ENCODE results near the gene GUCY2F.

Gene GUCY2F

GRCh38 chrX:109352066-109352588 is 129.8 kb downstream of the GUCY2F start:
- Histone ChIP-seq H3K9me2 (replicated peaks; ENCODE audit: insufficient read depth, low read length) (no peaks in the 10 kb centered on the region), H3K27me3 (ENCODE audit: low read length) (no peaks in the 10 kb centered on the region), H3K4me3 (ENCODE audit: insufficient read depth, low read length, poor library complexity, severe bottlenecking) (no peak overlapping the region), H3K27ac (ENCODE audit: low read depth, low read length) (no peak overlapping the region), H3K9ac (ENCODE audit: low read length) (no peak overlapping the region), H3F3A (ENCODE audit: insufficient read depth) (no peaks in the 10 kb centered on the region), H3K79me2 (ENCODE audit: insufficient read depth, low read length) (no peaks in the 10 kb centered on the region), H3K4me2 (ENCODE audit: low read depth, low read length, poor library complexity, severe bottlenecking) (no peak overlapping the region), H3K36me3 (ENCODE audit: low read length) (no peaks in the 10 kb centered on the region), H3K9me3 (ENCODE audit: insufficient read depth, low read length) (no peaks in the 10 kb centered on the region), H4K20me1 (ENCODE audit: low read depth, low read length) (no peaks in the 10 kb centered on the region), H2AFZ (ENCODE audit: low read depth, low read length, severe bottlenecking) (no peak overlapping the region)
- TF ChIP-seq CTCF (IDR thresholded peaks at IDR 0.05; ENCODE audit: insufficient read depth, low read length, poor library complexity, severe bottlenecking) (no peak), EZH2phosphoT487 (conservative IDR thresholded peaks at IDR 0.05; ENCODE audit: low read length) (no peak)

- Histone ChIP-seq H3K9ac (ENCODE audit: low read length) (no peak overlapping the region), H3K27me3 (ENCODE audit: low read length) (no peaks in the 10 kb centered on the region), H3K79me2 (ENCODE audit: insufficient read depth, low read length) (no peaks in the 10 kb centered on the region), H3K4me2 (ENCODE audit: low read depth, low read length, poor library complexity, severe bottlenecking) (no peak overlapping the region), H2AFZ (ENCODE audit: low read depth, low read length, severe bottlenecking) (no peak overlapping the region), H3K4me3 (ENCODE audit: insufficient read depth, low read length, poor library complexity, severe bottlenecking) (no peak overlapping the region), H3K9me3 (ENCODE audit: insufficient read depth, low read length) (no peaks in the 10 kb centered on the region), H3K36me3 (ENCODE audit: low read length) (no peaks in the 10 kb centered on the region), H3F3A (ENCODE audit: insufficient read depth) (no peaks in the 10 kb centered on the region), H3K27ac (ENCODE audit: low read depth, low read length) (no peak overlapping the region), H3K9me2 (replicated peaks; ENCODE audit: insufficient read depth, low read length) (no peaks in the 10 kb centered on the region), H4K20me1 (ENCODE audit: low read depth, low read length) (no peaks in the 10 kb centered on the region)
- TF ChIP-seq CTCF (IDR thresholded peaks at IDR 0.05; ENCODE audit: insufficient read depth, low read length, poor library complexity, severe bottlenecking) (no peak), EZH2phosphoT487 (conservative IDR thresholded peaks at IDR 0.05; ENCODE audit: low read length) (no peak)
Observed at GRCh38 chrX:109351557-109351956, 130.3 kb downstream of the GUCY2F start.

GRCh38 chrX:109350551-109350950 is 131.3 kb downstream of the GUCY2F start:
- H2AFZ ChIP-seq (ENCODE audit: low read depth, low read length, severe bottlenecking), result no peak overlapping the region
- no peak overlapping the region for H3K4me2 ChIP-seq (ENCODE audit: low read depth, low read length, poor library complexity, severe bottlenecking)
- no peak for TF ChIP-seq CTCF (IDR thresholded peaks at IDR 0.05; ENCODE audit: insufficient read depth, low read length, poor library complexity, severe bottlenecking)
- TF ChIP-seq EZH2phosphoT487 (conservative IDR thresholded peaks at IDR 0.05; ENCODE audit: low read length), result no peak
- no peak overlapping the region for H3K9ac ChIP-seq (ENCODE audit: low read length)
- H4K20me1 ChIP-seq (ENCODE audit: low read depth, low read length), result no peaks in the 10 kb centered on the region
- H3K79me2 ChIP-seq (ENCODE audit: insufficient read depth, low read length), result no peaks in the 10 kb centered on the region
- no peaks in the 10 kb centered on the region for H3K9me3 ChIP-seq (ENCODE audit: insufficient read depth, low read length)
- H3K4me3 ChIP-seq (ENCODE audit: insufficient read depth, low read length, poor library complexity, severe bottlenecking), result no peak overlapping the region
- H3K9me2 ChIP-seq (replicated peaks; ENCODE audit: insufficient read depth, low read length), result no peaks in the 10 kb centered on the region
- no peaks in the 10 kb centered on the region for H3F3A ChIP-seq (ENCODE audit: insufficient read depth)
- H3K27me3 ChIP-seq (ENCODE audit: low read length), result no peaks in the 10 kb centered on the region
- no peaks in the 10 kb centered on the region for H3K36me3 ChIP-seq (ENCODE audit: low read length)
- H3K27ac ChIP-seq (ENCODE audit: low read depth, low read length), result no peak overlapping the region
